ENCODE data around the gene CASK.

GRCh38 chrX:41758401-41758800, 165.0 kb downstream of the CASK start:
- no peak for TF ChIP-seq CTCF (conservative IDR thresholded peaks at IDR 0.05; ENCODE audit: low read depth, low read length)
- no peak for TF ChIP-seq EZH2 (IDR thresholded peaks at IDR 0.05; ENCODE audit: borderline replicate concordance, low read depth, low read length, poor library complexity, severe bottlenecking)

Measured in A673 (cell line).